ENCODE data around the gene SEC24D.
A peak's percentile ranks its signal among the peaks of the same experiment; 100 is the strongest.

Gene SEC24D

DNA sequence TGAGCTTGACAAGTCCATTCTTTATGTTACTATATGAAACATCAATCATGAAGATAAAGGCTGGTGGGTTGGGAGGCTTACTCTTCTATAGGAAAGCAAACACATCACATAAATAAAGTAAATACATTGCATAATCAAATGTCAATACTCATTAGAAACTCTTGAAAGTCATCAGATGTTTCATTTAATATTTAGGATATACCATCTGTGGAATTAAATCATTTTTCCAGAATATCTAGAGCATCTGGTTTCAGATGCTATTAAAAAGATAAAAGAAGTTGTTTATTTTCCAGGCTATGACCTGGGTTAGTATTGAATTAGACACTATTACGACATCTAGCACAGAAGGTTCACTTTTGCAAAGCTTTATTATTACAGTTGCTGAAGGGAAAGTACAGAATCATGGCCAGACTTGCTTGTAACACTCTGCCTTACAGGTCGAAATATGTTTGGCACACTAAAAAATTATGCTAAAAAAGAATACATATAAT, 78.1 kb downstream of the SEC24D start:
- Histone ChIP-seq H3F3A (ENCODE audit: control insufficient read depth, insufficient read depth) (peaks cover 20% of the 10 kb centered on the region), H3K27ac (ENCODE audit: low read depth, low read length) (peak overlapping the region; percentile 88), H3K79me2 (ENCODE audit: control insufficient read depth, low read length) (peaks cover 12% of the 10 kb centered on the region), H3K4me2 (ENCODE audit: low read length) (peak overlapping the region; percentile 84), H3K4me1 (ENCODE audit: control insufficient read depth, low read length) (peaks cover 85% of the 10 kb centered on the region), H3K36me3 (ENCODE audit: control insufficient read depth, low read length) (peaks cover 37% of the 10 kb centered on the region), H3K27me3 (ENCODE audit: control insufficient read depth, low read length) (no peaks in the 10 kb centered on the region), H3K9me3 (ENCODE audit: control insufficient read depth, insufficient read depth, low read length) (no peaks in the 10 kb centered on the region), H4K20me1 (ENCODE audit: control insufficient read depth, insufficient read depth, low read depth, low read length) (no peaks in the 10 kb centered on the region), H3K4me3 (ENCODE audit: low read length) (peak overlapping the region; percentile 32), H3K9me2 (replicated peaks; ENCODE audit: control insufficient read depth, low read length) (no peaks in the 10 kb centered on the region)
- TF ChIP-seq, protein P1, sequence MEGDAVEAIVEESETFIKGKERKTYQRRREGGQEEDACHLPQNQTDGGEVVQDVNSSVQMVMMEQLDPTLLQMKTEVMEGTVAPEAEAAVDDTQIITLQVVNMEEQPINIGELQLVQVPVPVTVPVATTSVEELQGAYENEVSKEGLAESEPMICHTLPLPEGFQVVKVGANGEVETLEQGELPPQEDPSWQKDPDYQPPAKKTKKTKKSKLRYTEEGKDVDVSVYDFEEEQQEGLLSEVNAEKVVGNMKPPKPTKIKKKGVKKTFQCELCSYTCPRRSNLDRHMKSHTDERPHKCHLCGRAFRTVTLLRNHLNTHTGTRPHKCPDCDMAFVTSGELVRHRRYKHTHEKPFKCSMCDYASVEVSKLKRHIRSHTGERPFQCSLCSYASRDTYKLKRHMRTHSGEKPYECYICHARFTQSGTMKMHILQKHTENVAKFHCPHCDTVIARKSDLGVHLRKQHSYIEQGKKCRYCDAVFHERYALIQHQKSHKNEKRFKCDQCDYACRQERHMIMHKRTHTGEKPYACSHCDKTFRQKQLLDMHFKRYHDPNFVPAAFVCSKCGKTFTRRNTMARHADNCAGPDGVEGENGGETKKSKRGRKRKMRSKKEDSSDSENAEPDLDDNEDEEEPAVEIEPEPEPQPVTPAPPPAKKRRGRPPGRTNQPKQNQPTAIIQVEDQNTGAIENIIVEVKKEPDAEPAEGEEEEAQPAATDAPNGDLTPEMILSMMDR (IDR thresholded peaks at IDR 0.05; ENCODE audit: low read depth, low read length, poor library complexity, severe bottlenecking): no peak
- no peak for TF ChIP-seq EZH2phosphoT487 (IDR thresholded peaks at IDR 0.05; ENCODE audit: borderline replicate concordance, low read length)

DNA sequence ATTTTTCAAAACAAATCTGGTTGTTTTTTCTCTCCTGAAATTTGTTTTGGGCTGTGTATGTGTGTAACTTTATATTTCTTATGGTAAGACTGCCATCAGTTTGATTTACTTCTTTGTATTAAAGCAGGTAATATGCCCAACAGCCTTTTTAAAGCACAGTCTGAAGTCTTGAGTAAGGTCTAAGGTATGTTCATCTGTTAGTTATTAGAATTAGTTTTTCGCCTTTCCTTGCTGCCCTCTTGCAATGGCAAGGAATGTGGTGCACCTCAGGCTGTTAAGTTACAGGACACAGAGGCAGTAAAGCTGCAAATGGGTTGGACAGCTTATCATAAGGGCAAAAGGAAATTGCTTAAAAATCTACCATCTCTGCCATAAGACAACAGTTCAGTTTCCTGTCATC, 79.0 kb downstream of the SEC24D start:
- Histone ChIP-seq H4K20me1 (ENCODE audit: control insufficient read depth, insufficient read depth, low read depth, low read length) (no peaks in the 10 kb centered on the region), H3F3A (ENCODE audit: control insufficient read depth, insufficient read depth) (peaks cover 20% of the 10 kb centered on the region), H3K79me2 (ENCODE audit: control insufficient read depth, low read length) (peaks cover 12% of the 10 kb centered on the region), H3K9me3 (ENCODE audit: control insufficient read depth, insufficient read depth, low read length) (no peaks in the 10 kb centered on the region), H3K4me3 (ENCODE audit: low read length) (peak overlapping the region; percentile 32; the same call in 1 of the 2 replicates), H3K4me1 (ENCODE audit: control insufficient read depth, low read length) (peaks cover 79% of the 10 kb centered on the region), H3K27ac (ENCODE audit: low read depth, low read length) (peak overlapping the region; percentile 88), H3K4me2 (ENCODE audit: low read length) (peak overlapping the region; percentile 84), H3K27me3 (ENCODE audit: control insufficient read depth, low read length) (no peaks in the 10 kb centered on the region), H3K36me3 (ENCODE audit: control insufficient read depth, low read length) (peaks cover 41% of the 10 kb centered on the region), H3K9me2 (replicated peaks; ENCODE audit: control insufficient read depth, low read length) (no peaks in the 10 kb centered on the region)
- TF ChIP-seq, protein P1 (IDR thresholded peaks at IDR 0.05; ENCODE audit: low read depth, low read length, poor library complexity, severe bottlenecking): no peak
- TF ChIP-seq EZH2phosphoT487 (IDR thresholded peaks at IDR 0.05; ENCODE audit: borderline replicate concordance, low read length): no peak

GRCh38 chr4:118756429-118756828, 79.5 kb downstream of the SEC24D start:
- no peak overlapping the region for H3K4me2 ChIP-seq (ENCODE audit: low read length)
- H3K9me3 ChIP-seq (ENCODE audit: control insufficient read depth, insufficient read depth, low read length): no peaks in the 10 kb centered on the region
- H3F3A ChIP-seq (ENCODE audit: control insufficient read depth, insufficient read depth): peaks cover 20% of the 10 kb centered on the region
- peaks cover 43% of the 10 kb centered on the region for H3K36me3 ChIP-seq (ENCODE audit: control insufficient read depth, low read length)
- no peak for TF ChIP-seq EZH2phosphoT487 (IDR thresholded peaks at IDR 0.05; ENCODE audit: borderline replicate concordance, low read length)
- TF ChIP-seq, protein P1 (IDR thresholded peaks at IDR 0.05; ENCODE audit: low read depth, low read length, poor library complexity, severe bottlenecking): no peak
- no peaks in the 10 kb centered on the region for H3K27me3 ChIP-seq (ENCODE audit: control insufficient read depth, low read length)
- no peaks in the 10 kb centered on the region for H3K9me2 ChIP-seq (replicated peaks; ENCODE audit: control insufficient read depth, low read length)
- H4K20me1 ChIP-seq (ENCODE audit: control insufficient read depth, insufficient read depth, low read depth, low read length): no peaks in the 10 kb centered on the region
- peaks cover 12% of the 10 kb centered on the region for H3K79me2 ChIP-seq (ENCODE audit: control insufficient read depth, low read length)
- no peak overlapping the region for H3K4me3 ChIP-seq (ENCODE audit: low read length)
- no peak overlapping the region for H3K27ac ChIP-seq (ENCODE audit: low read depth, low read length)
- H3K4me1 ChIP-seq (ENCODE audit: control insufficient read depth, low read length): peaks cover 74% of the 10 kb centered on the region

Measured in DOHH2 (cell line).